Astrocyte of the cerebellum (primary cell): ENCODE results near the gene C22orf23.

ENCODE experiments used
- DNase-seq: peaks from one replicate; pipeline ENCODE4 v3.0.0-alpha.2; 2011; ENCODE audit warnings: low read depth
- H3K4me3 ChIP-seq: 2 replicates; pipeline ENCODE4 v1.5.1; 2011; ENCODE audit warnings: mild to moderate bottlenecking, low read depth, low read length, moderate library complexity
- CTCF ChIP-seq: IDR thresholded peaks from 2 replicates; pipeline ENCODE4 v1.5.1; 2012; ENCODE audit warnings: low read length, low read depth, moderate library complexity, mild to moderate bottlenecking; ENCODE audit errors: missing control alignments
- in situ Hi-C: cut with HindIII; loops from 2 replicates; pipeline ENCODE4 v1.10.0; 2017; ENCODE audit warnings: low sequenced_read_pairs

The C22orf23 gene

GRCh38 chr22:37905534-37906363 is 47.7 kb downstream of the C22orf23 start, which contains the start of gene MICALL1:
Gene MICALL1 (plus strand): TSS chr22:37906297. CDS start chr22:37906423, 126 bp downstream.
- H3K4me3 ChIP-seq, result peak within 1 kb of the TSS; percentile 75
- TF ChIP-seq CTCF, result no peak
- in situ Hi-C loops, result no loop called here
- DNase-seq, result no peak

- peak overlapping the region; percentile 75 for H3K4me3 ChIP-seq
- peak; percentile 88 for DNase-seq
- TF ChIP-seq CTCF, result no peak
- in situ Hi-C loops, result no loop called here
Measured at GRCh38 chr22:37904572-37905533, 48.5 kb downstream of the C22orf23 start.

GRCh38 chr22:37898441-37899181 is 54.8 kb downstream of the C22orf23 start:
- no peak for TF ChIP-seq CTCF
- DNase-seq, result no peak
- in situ Hi-C loops, result no loop called here
- H3K4me3 ChIP-seq, result no peak overlapping the region

GRCh38 chr22:37897807-37898206 is 55.6 kb downstream of the C22orf23 start:
- DNase-seq, result no peak
- TF ChIP-seq CTCF, result no peak
- no peak overlapping the region for H3K4me3 ChIP-seq
- in situ Hi-C loops, result no loop called here

GRCh38 chr22:37896939-37897338 is 56.5 kb downstream of the C22orf23 start:
- H3K4me3 ChIP-seq, result no peak overlapping the region
- no peak for TF ChIP-seq CTCF
- no peak for DNase-seq
- in situ Hi-C loops, result no loop called here

GRCh38 chr22:37896181-37896592 is 57.2 kb downstream of the C22orf23 start:
- in situ Hi-C loops, result no loop called here
- no peak for TF ChIP-seq CTCF

More at GRCh38 chr22:37896181-37896592, 57.2 kb downstream of the C22orf23 start:
- H3K4me3 ChIP-seq, result no peak overlapping the region
- no peak for DNase-seq
